Mesodermal cell (in vitro differentiated cells): ENCODE measurements around the gene SLC26A8.

Experiments
- H3K27ac ChIP-seq: 2 replicates; pipeline ENCODE4 v1.7.0; 2013; ENCODE audit warnings: mild to moderate bottlenecking, low read depth, low read length, moderate library complexity; ENCODE audit not compliant: severe bottlenecking
- H3K36me3 ChIP-seq: 2 replicates; pipeline ENCODE4 v1.7.1; 2013; ENCODE audit warnings: mild to moderate bottlenecking, low read length, moderate library complexity; ENCODE audit not compliant: control insufficient read depth, insufficient read depth
- H3K4me1 ChIP-seq: one replicate; pipeline ENCODE4 v1.7.1; 2013; ENCODE audit warnings: mild to moderate bottlenecking, low read length; ENCODE audit not compliant: insufficient read depth, control insufficient read depth, poor library complexity, severe bottlenecking
- H3K4me3 ChIP-seq: 2 replicates; pipeline ENCODE4 v1.7.0; 2013; ENCODE audit warnings: low read length, control low read depth, mild to moderate bottlenecking; ENCODE audit not compliant: insufficient read depth, poor library complexity, severe bottlenecking; ENCODE audit errors: extremely low read depth
- H3K9me3 ChIP-seq: 2 replicates; pipeline ENCODE4 v1.7.1; 2013; ENCODE audit warnings: mild to moderate bottlenecking, low read length, moderate library complexity; ENCODE audit not compliant: control insufficient read depth
- WGBS, 2 experiments: methylation state at CpG; one replicate each; pipeline ENCODE4 v1.1.5; 2013; ENCODE audit warnings: missing lambda C conversion rate in 2 of 2; ENCODE audit not compliant: insufficient coverage in 2 of 2; 5-methylcytosine and 5-hydroxymethylcytosine counted together

The SLC26A8 gene

DNA sequence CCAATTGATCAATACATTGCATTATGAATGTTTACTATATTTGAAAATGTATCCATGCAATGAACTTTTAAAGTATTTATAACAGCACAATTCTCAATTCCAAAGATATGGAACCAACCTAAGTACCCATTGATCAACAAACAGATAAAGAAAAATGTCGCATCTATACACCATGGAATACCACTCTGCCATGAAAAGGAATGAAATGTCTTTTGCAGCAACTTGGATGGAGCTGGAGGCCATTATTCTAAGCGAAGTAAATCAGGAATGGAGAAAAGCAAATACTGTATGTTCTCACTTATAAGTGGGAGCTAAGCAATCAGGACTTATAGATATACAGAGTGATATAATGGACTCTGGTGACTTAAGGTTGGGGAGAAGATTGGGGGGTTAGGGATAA lies 126.4 kb downstream of the SLC26A8 start:
- Histone ChIP-seq H3K4me1 (peaks cover 10% of the 10 kb centered on the region), H3K9me3 (no peaks in the 10 kb centered on the region), H3K36me3 (peaks cover 49% of the 10 kb centered on the region), H3K4me3 (no peak overlapping the region), H3K27ac (no peak overlapping the region)
- WGBS, 2 experiments, result 67 to 100% methylated on average over 1 of the region's 2 CpGs

GRCh38 chr6:35897486-35897885 lies 127.0 kb downstream of the SLC26A8 start:
- WGBS, 2 experiments, result 92 to 100% methylated on average over 2 of the region's 4 CpGs

DNA sequence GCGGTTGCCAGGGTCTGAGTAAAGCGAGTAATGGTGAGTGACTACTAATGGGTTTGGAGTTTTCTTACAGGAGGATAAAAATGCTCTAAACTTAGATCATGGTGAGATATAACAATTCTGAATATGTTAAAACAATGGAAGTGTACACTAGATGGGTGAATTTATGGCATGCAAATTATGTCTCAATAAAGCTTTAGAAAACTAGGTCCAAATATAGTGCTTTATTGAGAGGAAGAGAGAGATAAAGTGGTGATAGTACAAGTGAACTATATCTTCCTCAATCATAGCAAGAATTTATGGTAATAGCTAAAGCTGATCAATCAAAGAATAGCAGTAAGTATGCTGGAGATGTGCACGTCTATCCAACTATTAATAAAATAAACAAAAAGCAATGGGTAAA lies 127.4 kb downstream of the SLC26A8 start:
- WGBS, 2 experiments, result 82 to 100% methylated on average over 2 of the region's 3 CpGs
- no peak overlapping the region for H3K4me3 ChIP-seq
- no peak overlapping the region for H3K27ac ChIP-seq
- H3K36me3 ChIP-seq, result peaks cover 39% of the 10 kb centered on the region
- peaks cover 10% of the 10 kb centered on the region for H3K4me1 ChIP-seq
- H3K9me3 ChIP-seq, result no peaks in the 10 kb centered on the region

More at GRCh38 chr6:35897486-35897885, 127.0 kb downstream of the SLC26A8 start:
- H3K4me3 ChIP-seq, result no peak overlapping the region
- H3K9me3 ChIP-seq, result no peaks in the 10 kb centered on the region
- peaks cover 44% of the 10 kb centered on the region for H3K36me3 ChIP-seq
- H3K4me1 ChIP-seq, result peaks cover 10% of the 10 kb centered on the region
- no peak overlapping the region for H3K27ac ChIP-seq

DNA sequence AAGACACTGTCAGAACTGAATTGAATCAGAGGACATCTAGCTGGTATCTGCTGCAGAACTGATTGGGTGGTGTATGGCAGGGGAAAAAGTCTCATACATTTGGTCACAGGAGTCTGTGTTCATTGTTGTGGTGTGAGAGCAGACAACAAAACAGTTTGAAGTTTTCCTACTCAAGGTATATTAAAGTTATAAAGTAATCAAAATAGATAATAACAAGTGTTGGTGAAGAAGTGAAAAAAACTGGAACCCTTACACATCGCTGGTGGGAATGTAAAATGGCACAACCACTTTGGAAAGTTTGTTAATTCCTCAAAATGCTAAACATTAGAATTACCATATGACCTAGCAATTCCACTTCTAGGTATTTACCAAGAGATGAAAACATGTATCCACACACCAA lies 128.2 kb downstream of the SLC26A8 start:
- no peaks in the 10 kb centered on the region for H3K9me3 ChIP-seq
- H3K36me3 ChIP-seq, result peaks cover 38% of the 10 kb centered on the region
- no peak overlapping the region for H3K27ac ChIP-seq
- WGBS, 2 experiments, result no CpG with 5 or more reads among the region's 1 CpG
- H3K4me3 ChIP-seq, result no peak overlapping the region
- peaks cover 10% of the 10 kb centered on the region for H3K4me1 ChIP-seq

DNA sequence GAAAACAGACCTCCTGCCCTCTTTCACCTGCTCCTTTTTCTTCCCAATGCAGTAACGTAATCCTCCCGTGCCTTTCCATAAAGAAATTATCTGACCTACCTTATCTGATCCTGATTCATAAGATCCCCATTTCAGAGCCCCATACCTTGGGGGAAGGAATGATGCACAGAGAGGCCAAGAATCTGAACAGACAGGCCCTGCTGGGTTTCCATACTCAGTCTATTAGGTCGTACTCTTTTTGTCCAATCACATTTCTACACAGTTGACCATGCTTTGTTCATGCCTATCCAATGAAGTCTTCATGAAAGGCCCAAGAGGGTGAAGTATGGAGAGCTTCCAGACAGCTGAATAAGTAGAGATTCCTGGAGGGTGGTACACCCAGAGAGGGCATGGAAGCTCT lies 128.9 kb downstream of the SLC26A8 start:
- Histone ChIP-seq H3K36me3 (peaks cover 38% of the 10 kb centered on the region), H3K4me1 (peaks cover 10% of the 10 kb centered on the region), H3K27ac (no peak overlapping the region)

GRCh38 chr6:35894776-35895175 lies 129.7 kb downstream of the SLC26A8 start:
- no peaks in the 10 kb centered on the region for H3K9me3 ChIP-seq
- no peak overlapping the region for H3K4me3 ChIP-seq
- H3K36me3 ChIP-seq, result peaks cover 37% of the 10 kb centered on the region
- no peak overlapping the region for H3K27ac ChIP-seq
- WGBS, 2 experiments, result no CpG with 5 or more reads among the region's 2 CpGs
- H3K4me1 ChIP-seq, result peaks cover 10% of the 10 kb centered on the region

More for the DNA sequence above, 128.9 kb downstream of the SLC26A8 start:
- H3K4me3 ChIP-seq, result no peak overlapping the region
- 87% methylated on average over 2 of the region's 3 CpGs; no CpG with 5 or more reads in 1 of the 2 experiments for WGBS, 2 experiments
- H3K9me3 ChIP-seq, result no peaks in the 10 kb centered on the region
